Measurements from ENCODE around the gene ANKRD63. TPM values are rescaled to one million over a fixed set of nuclear protein-coding genes. Genes with fewer than 3 reads are reported as not detected.

The ANKRD63 gene
- total and polyA plus RNA-seq, 9 of the 15 experiments (the other 6 are each of a cell fraction or from before 2014, with no cell fraction given): 1.3 to 2.0 (median 1.8) TPM; not detected in 6

DNA sequence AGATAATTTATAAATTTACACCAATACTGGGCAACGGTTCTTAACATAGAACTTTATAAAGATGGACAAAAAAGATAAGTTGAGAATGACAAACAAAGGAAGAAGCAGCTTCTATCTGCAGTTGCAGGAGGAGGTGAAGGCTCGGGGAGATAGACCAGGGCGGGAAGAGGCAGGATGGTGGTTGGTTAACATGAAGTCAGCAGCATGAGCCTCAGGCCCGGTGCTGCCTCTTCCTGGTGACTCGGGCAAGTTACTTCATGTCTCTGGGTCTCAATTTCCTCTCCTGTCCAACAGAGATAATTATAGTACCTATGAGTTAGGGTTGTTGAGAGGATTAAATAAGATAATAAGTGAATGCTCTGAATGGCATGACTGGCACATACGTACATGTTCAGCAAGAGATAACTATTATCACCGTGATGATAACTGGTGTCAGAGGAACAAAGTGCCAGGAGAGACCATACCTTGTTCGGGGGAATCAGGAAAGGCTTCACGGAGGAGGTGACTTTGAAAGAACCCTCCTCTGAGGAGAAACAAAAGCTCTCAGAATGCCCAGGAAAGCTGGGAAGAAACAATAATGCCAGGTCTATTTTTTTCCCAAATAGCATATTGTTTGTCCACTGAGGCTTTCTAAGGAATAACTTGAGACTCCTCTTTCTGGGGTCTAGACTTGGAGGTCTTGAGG lies 39.6 kb downstream of the ANKRD63 start (continued):
- TF ChIP-seq, protein P1, sequence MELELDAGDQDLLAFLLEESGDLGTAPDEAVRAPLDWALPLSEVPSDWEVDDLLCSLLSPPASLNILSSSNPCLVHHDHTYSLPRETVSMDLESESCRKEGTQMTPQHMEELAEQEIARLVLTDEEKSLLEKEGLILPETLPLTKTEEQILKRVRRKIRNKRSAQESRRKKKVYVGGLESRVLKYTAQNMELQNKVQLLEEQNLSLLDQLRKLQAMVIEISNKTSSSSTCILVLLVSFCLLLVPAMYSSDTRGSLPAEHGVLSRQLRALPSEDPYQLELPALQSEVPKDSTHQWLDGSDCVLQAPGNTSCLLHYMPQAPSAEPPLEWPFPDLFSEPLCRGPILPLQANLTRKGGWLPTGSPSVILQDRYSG (tag; conservative IDR thresholded peaks at IDR 0.05; ENCODE audit: low read depth): no peak
- TF ChIP-seq, protein P2, sequence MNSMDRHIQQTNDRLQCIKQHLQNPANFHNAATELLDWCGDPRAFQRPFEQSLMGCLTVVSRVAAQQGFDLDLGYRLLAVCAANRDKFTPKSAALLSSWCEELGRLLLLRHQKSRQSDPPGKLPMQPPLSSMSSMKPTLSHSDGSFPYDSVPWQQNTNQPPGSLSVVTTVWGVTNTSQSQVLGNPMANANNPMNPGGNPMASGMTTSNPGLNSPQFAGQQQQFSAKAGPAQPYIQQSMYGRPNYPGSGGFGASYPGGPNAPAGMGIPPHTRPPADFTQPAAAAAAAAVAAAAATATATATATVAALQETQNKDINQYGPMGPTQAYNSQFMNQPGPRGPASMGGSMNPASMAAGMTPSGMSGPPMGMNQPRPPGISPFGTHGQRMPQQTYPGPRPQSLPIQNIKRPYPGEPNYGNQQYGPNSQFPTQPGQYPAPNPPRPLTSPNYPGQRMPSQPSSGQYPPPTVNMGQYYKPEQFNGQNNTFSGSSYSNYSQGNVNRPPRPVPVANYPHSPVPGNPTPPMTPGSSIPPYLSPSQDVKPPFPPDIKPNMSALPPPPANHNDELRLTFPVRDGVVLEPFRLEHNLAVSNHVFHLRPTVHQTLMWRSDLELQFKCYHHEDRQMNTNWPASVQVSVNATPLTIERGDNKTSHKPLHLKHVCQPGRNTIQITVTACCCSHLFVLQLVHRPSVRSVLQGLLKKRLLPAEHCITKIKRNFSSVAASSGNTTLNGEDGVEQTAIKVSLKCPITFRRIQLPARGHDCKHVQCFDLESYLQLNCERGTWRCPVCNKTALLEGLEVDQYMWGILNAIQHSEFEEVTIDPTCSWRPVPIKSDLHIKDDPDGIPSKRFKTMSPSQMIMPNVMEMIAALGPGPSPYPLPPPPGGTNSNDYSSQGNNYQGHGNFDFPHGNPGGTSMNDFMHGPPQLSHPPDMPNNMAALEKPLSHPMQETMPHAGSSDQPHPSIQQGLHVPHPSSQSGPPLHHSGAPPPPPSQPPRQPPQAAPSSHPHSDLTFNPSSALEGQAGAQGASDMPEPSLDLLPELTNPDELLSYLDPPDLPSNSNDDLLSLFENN (IDR thresholded peaks at IDR 0.05; ENCODE audit: low read depth in 2 of 2, low read length in 2 of 2): no peak
- peak; percentile 78 for TF ChIP-seq BCOR (IDR thresholded peaks at IDR 0.05)
- TF ChIP-seq, protein P3, sequence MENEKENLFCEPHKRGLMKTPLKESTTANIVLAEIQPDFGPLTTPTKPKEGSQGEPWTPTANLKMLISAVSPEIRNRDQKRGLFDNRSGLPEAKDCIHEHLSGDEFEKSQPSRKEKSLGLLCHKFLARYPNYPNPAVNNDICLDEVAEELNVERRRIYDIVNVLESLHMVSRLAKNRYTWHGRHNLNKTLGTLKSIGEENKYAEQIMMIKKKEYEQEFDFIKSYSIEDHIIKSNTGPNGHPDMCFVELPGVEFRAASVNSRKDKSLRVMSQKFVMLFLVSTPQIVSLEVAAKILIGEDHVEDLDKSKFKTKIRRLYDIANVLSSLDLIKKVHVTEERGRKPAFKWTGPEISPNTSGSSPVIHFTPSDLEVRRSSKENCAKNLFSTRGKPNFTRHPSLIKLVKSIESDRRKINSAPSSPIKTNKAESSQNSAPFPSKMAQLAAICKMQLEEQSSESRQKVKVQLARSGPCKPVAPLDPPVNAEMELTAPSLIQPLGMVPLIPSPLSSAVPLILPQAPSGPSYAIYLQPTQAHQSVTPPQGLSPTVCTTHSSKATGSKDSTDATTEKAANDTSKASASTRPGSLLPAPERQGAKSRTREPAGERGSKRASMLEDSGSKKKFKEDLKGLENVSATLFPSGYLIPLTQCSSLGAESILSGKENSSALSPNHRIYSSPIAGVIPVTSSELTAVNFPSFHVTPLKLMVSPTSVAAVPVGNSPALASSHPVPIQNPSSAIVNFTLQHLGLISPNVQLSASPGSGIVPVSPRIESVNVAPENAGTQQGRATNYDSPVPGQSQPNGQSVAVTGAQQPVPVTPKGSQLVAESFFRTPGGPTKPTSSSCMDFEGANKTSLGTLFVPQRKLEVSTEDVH (IDR thresholded peaks at IDR 0.05; ENCODE audit: low read depth, partially characterized antibody): no peak
- TF ChIP-seq GATA2 (CRISPR knock-in tag; IDR thresholded peaks at IDR 0.05): 0 out of 2 replicates have a peak, but pooled peaks have one; percentile 20
- TF ChIP-seq ZFP36 (IDR thresholded peaks at IDR 0.05; ENCODE audit: low read depth, low read length, partially characterized antibody): peak; percentile 94
- TF ChIP-seq ZNF436 (CRISPR knock-in tag; IDR thresholded peaks at IDR 0.05): peak; percentile 69
- peak; percentile 49; the same call in 1 of the 2 replicates for TF ChIP-seq TEAD4 (IDR thresholded peaks at IDR 0.05; ENCODE audit: low read length)
- no peak for TF ChIP-seq TEAD4 (CRISPR knock-in tag; IDR thresholded peaks at IDR 0.05; ENCODE audit: borderline replicate concordance)
- TF ChIP-seq TAL1 (IDR thresholded peaks at IDR 0.05): peak; percentile 51; the same call in 1 of the 2 replicates
- TF ChIP-seq MEIS2 (IDR thresholded peaks at IDR 0.05; ENCODE audit: partially characterized antibody): peak; percentile 2
- peak in 1 of 2 experiments; percentile 12; a peak in 1 of 4 replicates for TF ChIP-seq RAD21 (CRISPR knock-in tag; conservative IDR thresholded peaks at IDR 0.05 in 1 of 2, IDR thresholded peaks at IDR 0.05 in 1 of 2)
- TF ChIP-seq TCF3 (CRISPR knock-in tag; IDR thresholded peaks at IDR 0.05): peak; percentile 77
- peak; percentile 72 for TF ChIP-seq L3MBTL2 (IDR thresholded peaks at IDR 0.05)
- TF ChIP-seq, protein P4, sequence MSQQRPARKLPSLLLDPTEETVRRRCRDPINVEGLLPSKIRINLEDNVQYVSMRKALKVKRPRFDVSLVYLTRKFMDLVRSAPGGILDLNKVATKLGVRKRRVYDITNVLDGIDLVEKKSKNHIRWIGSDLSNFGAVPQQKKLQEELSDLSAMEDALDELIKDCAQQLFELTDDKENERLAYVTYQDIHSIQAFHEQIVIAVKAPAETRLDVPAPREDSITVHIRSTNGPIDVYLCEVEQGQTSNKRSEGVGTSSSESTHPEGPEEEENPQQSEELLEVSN (IDR thresholded peaks at IDR 0.05; ENCODE audit: borderline replicate concordance in 1 of 2, extremely low read depth in 1 of 2, insufficient read depth in 1 of 2, insufficient read length in 1 of 2, low read depth in 1 of 2, low read length in 1 of 2, poor library complexity in 1 of 2, severe bottlenecking in 1 of 2): peak; percentile 80 to 94
- no peak for TF ChIP-seq RBM15 (IDR thresholded peaks at IDR 0.05; ENCODE audit: insufficient read depth, low read length)
- TF ChIP-seq, protein P5, sequence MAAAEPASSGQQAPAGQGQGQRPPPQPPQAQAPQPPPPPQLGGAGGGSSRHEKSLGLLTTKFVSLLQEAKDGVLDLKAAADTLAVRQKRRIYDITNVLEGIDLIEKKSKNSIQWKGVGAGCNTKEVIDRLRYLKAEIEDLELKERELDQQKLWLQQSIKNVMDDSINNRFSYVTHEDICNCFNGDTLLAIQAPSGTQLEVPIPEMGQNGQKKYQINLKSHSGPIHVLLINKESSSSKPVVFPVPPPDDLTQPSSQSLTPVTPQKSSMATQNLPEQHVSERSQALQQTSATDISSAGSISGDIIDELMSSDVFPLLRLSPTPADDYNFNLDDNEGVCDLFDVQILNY (CRISPR knock-in tag; IDR thresholded peaks at IDR 0.05): no peak

Data from K562 (cell line).